LNCaP clone FGC (cell line): Measurements from ENCODE around the gene BMP2K.
"Not testable (repeated sequence)": the region's sequence is repeated elsewhere in the genome, so short reads cannot be mapped to it uniquely, and the experiment has no call there.

Experiments
- DNase-seq: peaks from one replicate; pipeline ENCODE4 v3.0.0-alpha.2; 2011; ENCODE audit warnings: low read depth
- H3K4me3 ChIP-seq: 2 replicates; pipeline ENCODE4 v1.5.1; 2011; ENCODE audit warnings: mild to moderate bottlenecking, low read depth, low read length, control low read depth
- CTCF ChIP-seq: IDR thresholded peaks from 2 replicates; pipeline ENCODE4 v1.5.1; 2012; ENCODE audit warnings: mild to moderate bottlenecking; ENCODE audit not compliant: control insufficient read depth, insufficient read depth; ENCODE audit errors: extremely low read depth

The BMP2K gene

GRCh38 chr4:78824001-78824400 is 47.9 kb downstream of the BMP2K start:
- no peak for DNase-seq
- no peak overlapping the region for H3K4me3 ChIP-seq
- TF ChIP-seq CTCF, result no peak

GRCh38 chr4:78827191-78827590 is 51.0 kb downstream of the BMP2K start:
- TF ChIP-seq CTCF, result no peak
- H3K4me3 ChIP-seq, result no peak overlapping the region
- no peak for DNase-seq

GRCh38 chr4:78829296-78829695 is 53.1 kb downstream of the BMP2K start:
- no peak for TF ChIP-seq CTCF
- no peak overlapping the region for H3K4me3 ChIP-seq
- DNase-seq, result no peak

GRCh38 chr4:78839676-78840075 is 63.5 kb downstream of the BMP2K start:
- H3K4me3 ChIP-seq, DNase-seq: not testable (repeated sequence)

- DNase-seq, H3K4me3 ChIP-seq: not testable (repeated sequence)
Measured at GRCh38 chr4:78840286-78840685, 64.1 kb downstream of the BMP2K start.

GRCh38 chr4:78845472-78845871 is 69.3 kb downstream of the BMP2K start:
- DNase-seq, result no peak
- H3K4me3 ChIP-seq, result no peak overlapping the region
- TF ChIP-seq CTCF, result no peak

- no peak overlapping the region for H3K4me3 ChIP-seq
- no peak for DNase-seq
- TF ChIP-seq CTCF, result no peak
Measured at GRCh38 chr4:78846258-78846657, 70.1 kb downstream of the BMP2K start.

- no peak for TF ChIP-seq CTCF
- DNase-seq, result no peak
- H3K4me3 ChIP-seq, result no peak overlapping the region
Measured at GRCh38 chr4:78862314-78862737, 86.2 kb downstream of the BMP2K start.
